ENCODE measurements around the gene MT3.

The MT3 gene

GRCh38 chr16:56589141-56590039 is at the start of gene MT3:
Gene MT3, plus strand, starts transcription at chr16:56589528. Its CDS starts 63 bp downstream, at chr16:56589591.
- DNase-seq (ENCODE audit: low spot score) = peak; percentile 48

GRCh38 chr16:56539656-56540055 is 49.7 kb upstream of the MT3 start:
- DNase-seq (ENCODE audit: low spot score) = no peak

- no peak for DNase-seq (ENCODE audit: low spot score)
Measured at GRCh38 chr16:56542039-56542438, 47.3 kb upstream of the MT3 start.

GRCh38 chr16:56547120-56547948 is 42.0 kb upstream of the MT3 start:
- DNase-seq (ENCODE audit: low spot score) = peak; percentile 52

- no peak for DNase-seq (ENCODE audit: low spot score)
Measured at GRCh38 chr16:56547949-56548567, 41.3 kb upstream of the MT3 start.

GRCh38 chr16:56549161-56549560 is 40.2 kb upstream of the MT3 start:
- no peak for DNase-seq (ENCODE audit: low spot score)

- DNase-seq (ENCODE audit: low spot score) = no peak
Measured at GRCh38 chr16:56549744-56550385, 39.5 kb upstream of the MT3 start.

- DNase-seq (ENCODE audit: low spot score) = peak; percentile 22
Measured at GRCh38 chr16:56551796-56552738, 37.3 kb upstream of the MT3 start.

GRCh38 chr16:56554441-56554840 is 34.9 kb upstream of the MT3 start:
- DNase-seq (ENCODE audit: low spot score) = no peak

GRCh38 chr16:56558024-56558747 is 31.1 kb upstream of the MT3 start:
- peak; percentile 76 for DNase-seq (ENCODE audit: low spot score)

- no peak for DNase-seq (ENCODE audit: low spot score)
Measured at GRCh38 chr16:56559109-56559508, 30.2 kb upstream of the MT3 start.

GRCh38 chr16:56560447-56560846 is 28.9 kb upstream of the MT3 start:
- no peak for DNase-seq (ENCODE audit: low spot score)

- DNase-seq (ENCODE audit: low spot score) = no peak
Measured at GRCh38 chr16:56561126-56561525, 28.2 kb upstream of the MT3 start.

GRCh38 chr16:56564793-56565477 is 24.4 kb upstream of the MT3 start, which contains the start of gene MT4:
Gene MT4, plus strand, starts transcription at chr16:56565073. Its CDS starts 56 bp downstream, at chr16:56565129.
- DNase-seq (ENCODE audit: low spot score) = no peak

- no peak for DNase-seq (ENCODE audit: low spot score)
Measured at GRCh38 chr16:56569971-56570370, 19.4 kb upstream of the MT3 start.

- no peak for DNase-seq (ENCODE audit: low spot score)
Measured at GRCh38 chr16:56571525-56571924, 17.8 kb upstream of the MT3 start.

GRCh38 chr16:56574625-56575024 is 14.7 kb upstream of the MT3 start:
- no peak for DNase-seq (ENCODE audit: low spot score)

- DNase-seq (ENCODE audit: low spot score) = peak; percentile 82
Measured at GRCh38 chr16:56576585-56577299, 12.6 kb upstream of the MT3 start.

- no peak for DNase-seq (ENCODE audit: low spot score)
Measured at GRCh38 chr16:56577300-56577625, 12.1 kb upstream of the MT3 start.

Measured in AG20443 (cell line).